NCI-H345 treated with DMSO at 0.1 percent for 48 hours (cell line): ENCODE results near the gene AK4.
"Not testable (repeated sequence)": the region's sequence is repeated elsewhere in the genome, so short reads cannot be mapped to it uniquely, and the experiment has no call there.

ENCODE experiments used
- DNase-seq: peaks from one replicate; lab custom pipeline; 2025; ENCODE audit not compliant: unreplicated experiment; lab: John Stamatoyannopoulos, UW

AK4 gene

DNA sequence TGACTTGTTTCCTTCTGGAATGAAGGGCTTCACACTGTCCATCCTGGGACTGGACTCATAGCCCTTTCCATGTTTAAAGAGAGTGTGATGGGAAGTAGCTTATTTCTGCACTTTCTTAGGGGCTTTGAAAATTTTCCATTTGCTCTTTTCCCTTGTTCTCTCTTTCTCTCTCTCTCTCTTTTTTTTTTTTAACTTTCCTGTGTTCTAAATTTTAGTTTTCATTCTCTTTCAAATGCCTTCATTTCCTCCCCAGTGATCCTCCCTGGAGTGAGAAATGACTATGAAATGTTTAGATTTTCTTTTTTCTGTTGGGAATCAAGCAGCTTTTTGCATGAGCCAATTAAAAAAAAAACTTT is 2.1 kb downstream of the AK4 start:
- DNase-seq: no peak

DNA sequence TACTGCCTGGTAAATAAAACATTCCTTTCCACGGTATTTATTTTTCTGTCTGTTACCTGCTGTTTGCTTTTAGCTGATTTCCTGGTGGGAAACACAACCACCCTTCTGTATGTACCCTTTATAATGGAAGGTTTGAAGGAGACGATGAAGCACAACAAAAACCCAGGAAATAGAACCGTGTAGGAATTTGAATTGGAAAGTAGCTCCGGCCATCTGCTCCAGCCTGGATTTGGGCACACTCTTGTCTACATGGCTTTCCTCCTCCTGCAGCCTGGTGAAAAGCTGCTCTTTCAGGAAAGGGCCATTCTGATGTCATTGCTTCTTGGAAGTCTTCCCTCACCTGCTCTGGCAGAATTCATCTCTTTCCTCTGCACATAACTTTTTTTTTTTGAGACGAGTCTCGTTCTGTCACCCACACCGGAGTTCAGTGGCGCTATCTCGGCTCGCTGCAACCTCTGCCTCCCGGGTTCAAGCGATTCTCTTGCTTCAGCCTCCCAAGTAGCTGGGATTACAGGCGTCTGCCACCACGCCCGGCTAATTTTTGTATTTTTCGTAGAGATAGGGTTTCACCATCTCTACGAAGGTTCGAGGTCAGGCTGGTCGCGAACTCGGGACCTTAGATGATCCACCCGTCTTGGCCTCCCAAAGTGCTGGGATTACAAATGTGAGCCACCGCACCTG is 2.7 kb downstream of the AK4 start:
- no peak for DNase-seq

DNA sequence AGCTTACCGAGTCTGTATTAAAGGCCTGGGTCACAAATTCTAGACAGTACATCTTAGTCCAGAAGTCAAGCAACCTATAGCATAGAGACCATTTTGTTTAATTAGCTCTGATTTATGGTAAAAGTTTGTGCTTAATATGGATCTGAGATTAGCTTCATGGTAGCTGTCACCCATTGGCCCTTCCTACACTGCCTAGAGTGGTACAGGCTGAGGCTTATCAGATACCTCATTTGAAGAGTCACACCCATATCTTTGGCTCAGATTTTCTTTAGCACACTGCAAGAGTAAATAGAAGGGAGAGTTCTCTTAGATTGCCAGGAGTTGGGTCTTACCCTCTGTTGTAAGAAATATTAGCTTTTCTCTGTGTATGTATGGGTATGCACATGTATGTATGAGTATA is 3.6 kb downstream of the AK4 start:
- no peak for DNase-seq

- DNase-seq: no peak
Measured at GRCh38 chr1:65153635-65154034, 5.6 kb downstream of the AK4 start.

- DNase-seq: no peak
Measured at GRCh38 chr1:65156910-65157545, 9.0 kb downstream of the AK4 start.

DNA sequence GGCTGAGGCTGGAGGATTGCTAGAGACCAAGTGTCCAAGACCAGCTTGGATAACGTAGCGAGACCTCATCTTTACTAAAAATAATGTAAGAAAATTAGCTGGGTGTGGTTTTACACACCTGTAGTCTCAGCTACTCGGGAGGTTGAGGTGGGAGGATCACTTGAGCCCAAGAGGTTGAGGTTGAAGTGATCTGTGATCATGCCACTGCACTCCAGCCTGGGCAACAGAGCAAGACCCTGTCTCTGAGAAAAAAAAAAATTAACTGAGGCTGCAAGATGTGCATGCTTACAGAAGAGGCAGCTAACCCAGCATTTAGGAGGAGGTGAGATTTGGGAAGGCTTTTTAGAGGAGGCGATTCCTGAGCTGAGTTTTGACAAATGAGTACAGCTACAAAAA is 9.5 kb downstream of the AK4 start:
- no peak for DNase-seq

GRCh38 chr1:65159291-65159688 is 11.3 kb downstream of the AK4 start:
- not testable (repeated sequence) for DNase-seq

DNA sequence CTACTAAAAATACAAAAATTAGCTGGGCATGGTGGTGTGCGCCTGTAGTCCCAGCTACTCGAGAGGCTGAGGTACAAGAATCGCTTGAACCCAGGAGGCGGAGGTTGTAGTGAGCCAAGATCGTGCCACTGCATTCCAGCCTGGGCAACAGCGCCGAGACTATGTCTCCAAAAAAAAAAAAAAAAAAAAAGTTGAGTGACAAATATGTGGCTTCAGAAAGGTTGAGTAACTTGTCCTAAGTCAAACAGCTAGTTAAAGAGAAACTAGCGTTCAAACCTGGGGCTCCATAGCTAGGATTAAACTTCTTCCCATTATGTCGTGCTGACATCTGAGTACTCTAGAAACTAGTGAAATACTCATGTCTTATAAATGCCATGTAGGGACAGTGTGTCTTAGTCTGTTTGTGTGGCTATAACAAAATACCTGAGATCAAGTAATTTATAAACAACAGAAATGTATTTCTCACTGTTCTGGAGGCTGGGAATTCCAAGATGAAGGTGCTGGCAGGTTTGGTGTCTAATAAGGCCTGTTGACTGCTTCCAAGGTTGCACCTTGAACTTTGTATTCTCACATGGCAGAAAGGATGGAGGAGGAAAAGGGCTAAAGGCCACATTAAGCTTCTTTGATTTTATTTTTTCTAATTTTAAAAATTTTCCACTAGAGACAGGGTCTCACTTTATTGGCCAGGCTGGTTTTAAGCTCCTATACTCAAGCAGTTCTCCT is 12.0 kb downstream of the AK4 start:
- DNase-seq: no peak

GRCh38 chr1:65163201-65163805 is 15.3 kb downstream of the AK4 start:
- DNase-seq: no peak

- DNase-seq: not testable (repeated sequence)
Measured at GRCh38 chr1:65164101-65164500, 16.1 kb downstream of the AK4 start.

- no peak for DNase-seq
Measured at GRCh38 chr1:65164633-65165032, 16.6 kb downstream of the AK4 start.

GRCh38 chr1:65165269-65165993 is 17.4 kb downstream of the AK4 start:
- DNase-seq: no peak

DNA sequence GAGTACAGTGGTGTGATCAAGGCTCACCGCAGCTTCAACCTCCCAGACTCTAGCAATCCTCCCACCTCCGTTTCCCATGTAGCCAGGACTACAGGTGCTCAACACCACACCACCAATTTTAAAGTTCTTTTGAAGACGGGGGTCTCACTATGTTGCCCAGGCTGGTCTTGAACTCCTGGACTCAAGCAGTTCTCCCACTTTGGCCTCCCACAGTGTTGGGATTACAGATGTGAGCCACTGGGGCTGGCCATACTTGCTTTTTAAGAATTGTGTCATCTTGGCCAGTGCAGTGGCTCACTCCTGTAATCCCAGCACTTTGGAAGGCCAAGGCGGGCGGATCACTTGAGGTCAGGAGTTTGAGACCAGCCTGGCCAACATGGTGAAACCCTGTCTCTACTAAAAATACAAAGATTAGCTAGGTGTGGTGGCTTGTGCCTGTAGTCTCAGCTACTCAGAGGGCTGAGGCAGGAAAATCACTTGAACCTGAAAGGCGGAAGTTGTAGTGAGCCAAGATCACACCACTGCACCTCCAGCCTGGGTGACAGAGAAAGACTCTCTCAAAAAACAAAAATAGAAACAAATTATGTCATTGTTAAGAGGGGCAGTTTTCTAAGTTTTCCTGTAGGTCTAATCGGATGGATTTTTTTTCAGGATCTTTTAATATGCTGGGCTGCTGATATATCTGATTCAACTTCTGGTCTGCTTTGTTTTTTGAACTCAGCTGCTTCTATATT is 18.7 kb downstream of the AK4 start:
- no peak for DNase-seq

DNA sequence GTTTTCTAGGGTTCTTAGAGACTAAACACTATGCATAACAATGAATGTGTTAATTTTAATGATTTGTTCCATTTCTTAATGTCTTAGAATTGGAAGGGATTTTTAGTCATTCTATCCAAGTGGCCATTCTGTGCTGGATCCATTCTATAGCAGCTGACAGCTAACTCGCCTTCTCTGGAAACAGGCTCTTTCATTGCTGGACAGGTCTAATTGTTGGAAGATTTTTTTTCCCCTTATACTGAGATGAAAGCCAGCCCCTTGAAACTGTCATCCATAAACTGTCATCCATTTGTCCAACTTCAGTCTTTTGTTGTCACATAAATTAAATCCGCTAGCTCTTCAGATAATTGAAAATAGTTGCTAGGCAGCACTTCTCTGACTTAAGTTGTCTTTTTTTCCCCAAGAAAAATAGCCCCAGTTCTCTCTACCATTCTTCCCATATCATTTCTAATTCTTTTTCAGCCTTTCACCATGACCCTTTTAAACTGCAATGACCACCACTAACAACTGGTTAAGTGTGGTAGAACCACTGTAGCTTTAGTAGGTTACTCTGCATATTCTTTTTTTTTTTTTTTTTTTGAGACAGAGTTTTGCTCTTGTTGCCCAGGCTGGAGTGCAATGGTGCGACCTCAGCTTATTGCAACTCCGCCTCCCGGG is 19.7 kb downstream of the AK4 start:
- DNase-seq: no peak

DNA sequence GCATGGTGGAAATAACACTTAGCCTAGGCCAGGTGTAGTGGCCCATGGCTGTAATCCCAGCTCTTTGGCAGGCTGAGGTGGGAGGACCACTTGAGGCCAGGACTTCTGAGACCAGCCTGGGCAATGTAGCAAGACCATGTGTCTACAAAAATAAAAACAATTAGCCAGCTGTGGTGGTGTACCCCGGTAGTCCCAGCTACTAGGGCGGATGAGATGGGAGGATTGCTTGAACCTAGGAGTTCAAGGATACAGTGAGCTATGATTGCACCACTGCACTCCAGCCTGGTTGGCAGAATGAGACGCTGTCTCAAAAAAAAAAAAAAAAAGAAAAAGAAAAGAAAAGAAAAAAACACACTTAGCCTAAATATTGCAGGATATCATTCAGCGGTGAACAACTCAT is 20.9 kb downstream of the AK4 start:
- no peak for DNase-seq

DNA sequence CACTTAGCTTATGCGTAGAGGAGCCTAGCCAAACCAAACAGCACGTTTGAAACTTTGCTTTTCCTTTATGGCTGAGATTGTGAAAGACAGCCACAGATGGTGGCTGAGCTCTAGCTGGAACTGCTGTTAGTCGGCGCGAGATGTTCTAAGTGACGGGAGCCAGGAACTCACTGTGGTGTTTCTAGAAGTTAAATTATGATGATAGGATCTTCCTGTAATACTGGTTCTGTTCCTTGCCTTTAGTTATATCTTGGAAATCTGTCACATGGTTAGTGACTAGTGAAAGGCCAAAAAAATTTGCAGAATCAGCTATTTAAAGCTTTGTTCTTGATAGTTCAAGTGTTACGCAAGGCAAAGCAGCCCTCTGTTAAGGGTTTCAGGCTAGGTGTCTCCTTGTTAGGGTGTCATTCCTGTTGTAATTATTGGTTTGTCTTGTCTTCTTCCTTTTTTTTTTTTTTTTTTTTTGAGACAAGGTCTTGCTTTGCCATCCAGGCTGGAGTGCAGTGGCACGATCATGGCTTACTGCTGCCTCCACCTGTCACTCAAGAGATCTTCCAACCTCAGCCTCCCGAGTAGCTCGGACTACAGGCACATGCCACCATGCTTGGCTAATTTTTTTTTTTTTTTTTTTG is 22.6 kb downstream of the AK4 start:
- DNase-seq: no peak

GRCh38 chr1:65172936-65173690 is 25.1 kb downstream of the AK4 start:
- DNase-seq: no peak

- DNase-seq: no peak
Measured at GRCh38 chr1:65174585-65174984, 26.6 kb downstream of the AK4 start.
